ENCODE measurements around the gene HIVEP1. TPM values are rescaled to one million over a fixed set of nuclear protein-coding genes. Genes with fewer than 3 reads are reported as not detected.
"Not testable (repeated sequence)": the region's sequence is repeated elsewhere in the genome, so short reads cannot be mapped to it uniquely, and the experiment has no call there.

HIVEP1 gene
- total RNA-seq, 1 donor: 20.3 TPM

DNA sequence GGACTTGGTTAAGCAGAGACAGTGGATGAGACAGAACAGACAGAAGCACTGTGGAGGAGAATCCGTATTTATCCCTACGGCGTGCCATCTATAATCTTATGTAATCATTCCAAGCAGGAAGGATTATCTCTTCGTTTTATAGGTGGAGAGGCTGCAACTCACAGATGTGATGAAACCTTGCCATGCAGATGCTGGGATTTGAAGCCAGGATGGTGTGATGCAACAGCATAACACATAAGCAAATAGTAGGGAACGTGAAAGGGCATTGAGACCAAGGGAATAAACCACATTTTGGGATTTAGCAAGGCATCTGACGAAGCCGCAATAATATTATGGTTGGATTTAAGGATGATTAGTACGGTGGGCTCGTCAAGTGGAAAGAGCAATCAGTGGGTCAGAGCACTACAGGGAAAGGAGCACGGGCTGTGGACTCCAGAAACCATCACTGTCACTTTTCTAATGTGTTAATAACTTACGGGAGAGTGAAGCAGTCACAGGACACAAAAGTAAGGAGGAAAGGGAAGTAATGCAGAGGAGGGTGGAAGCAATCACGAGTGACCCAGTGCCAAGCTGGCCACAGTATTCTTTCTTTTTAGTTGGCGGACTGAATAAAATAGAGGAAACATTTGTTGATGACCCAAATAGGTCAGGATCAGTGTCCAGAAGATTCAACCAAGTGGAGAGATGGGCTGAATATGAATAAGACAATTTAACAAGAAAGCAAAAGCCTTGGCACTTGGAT, 158.4 kb downstream of the HIVEP1 start:
- TF ChIP-seq, protein P1, sequence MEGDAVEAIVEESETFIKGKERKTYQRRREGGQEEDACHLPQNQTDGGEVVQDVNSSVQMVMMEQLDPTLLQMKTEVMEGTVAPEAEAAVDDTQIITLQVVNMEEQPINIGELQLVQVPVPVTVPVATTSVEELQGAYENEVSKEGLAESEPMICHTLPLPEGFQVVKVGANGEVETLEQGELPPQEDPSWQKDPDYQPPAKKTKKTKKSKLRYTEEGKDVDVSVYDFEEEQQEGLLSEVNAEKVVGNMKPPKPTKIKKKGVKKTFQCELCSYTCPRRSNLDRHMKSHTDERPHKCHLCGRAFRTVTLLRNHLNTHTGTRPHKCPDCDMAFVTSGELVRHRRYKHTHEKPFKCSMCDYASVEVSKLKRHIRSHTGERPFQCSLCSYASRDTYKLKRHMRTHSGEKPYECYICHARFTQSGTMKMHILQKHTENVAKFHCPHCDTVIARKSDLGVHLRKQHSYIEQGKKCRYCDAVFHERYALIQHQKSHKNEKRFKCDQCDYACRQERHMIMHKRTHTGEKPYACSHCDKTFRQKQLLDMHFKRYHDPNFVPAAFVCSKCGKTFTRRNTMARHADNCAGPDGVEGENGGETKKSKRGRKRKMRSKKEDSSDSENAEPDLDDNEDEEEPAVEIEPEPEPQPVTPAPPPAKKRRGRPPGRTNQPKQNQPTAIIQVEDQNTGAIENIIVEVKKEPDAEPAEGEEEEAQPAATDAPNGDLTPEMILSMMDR (IDR thresholded peaks at IDR 0.05; ENCODE audit: insufficient read depth, low read depth, low read length): no peak
- peak; percentile 98 for DNase-seq (ENCODE audit: low read depth)
- H3K4me3 ChIP-seq (ENCODE audit: low read depth, low read length): no peak overlapping the region

DNA sequence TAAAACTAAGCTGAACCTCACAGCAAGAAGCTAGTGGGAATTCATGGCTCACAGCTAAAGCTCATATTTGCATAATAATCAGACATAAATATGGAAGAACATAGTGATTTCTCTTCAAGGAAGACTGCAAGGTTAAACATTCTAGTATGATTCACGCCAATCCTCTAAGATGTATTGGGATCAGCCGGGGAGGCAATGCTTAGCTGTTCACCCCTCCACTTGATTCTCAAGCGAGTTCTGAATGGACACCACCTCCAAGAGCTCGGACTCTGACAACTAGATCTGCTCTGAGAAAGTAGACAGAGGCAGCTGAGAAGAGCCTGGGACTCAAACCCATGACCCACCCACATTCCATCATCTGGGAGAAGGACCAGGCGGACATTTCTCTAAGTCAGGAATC, 159.6 kb downstream of the HIVEP1 start:
- DNase-seq (ENCODE audit: low read depth): no peak
- no peak overlapping the region for H3K4me3 ChIP-seq (ENCODE audit: low read depth, low read length)
- TF ChIP-seq, protein P1 (IDR thresholded peaks at IDR 0.05; ENCODE audit: insufficient read depth, low read depth, low read length): no peak

DNA sequence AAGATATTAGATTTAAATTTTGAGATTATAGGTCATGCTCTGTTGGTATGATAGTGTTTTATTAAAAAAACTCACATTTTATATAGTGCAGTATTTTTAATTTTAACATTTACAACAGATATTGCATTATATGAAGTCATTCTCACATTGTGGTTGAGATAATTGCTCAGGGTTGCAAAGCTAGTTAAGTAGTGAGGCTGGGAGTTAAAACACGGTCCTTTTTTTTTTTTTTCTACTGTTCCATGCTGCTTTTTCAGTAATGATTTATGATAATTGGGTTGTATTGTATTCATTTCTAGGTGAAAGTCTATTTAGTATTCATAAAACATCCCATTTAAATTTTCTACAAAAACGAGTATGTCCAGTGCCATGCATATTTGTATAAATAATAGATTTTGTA, 160.5 kb downstream of the HIVEP1 start:
- TF ChIP-seq, protein P1 (IDR thresholded peaks at IDR 0.05; ENCODE audit: insufficient read depth, low read depth, low read length): no peak
- DNase-seq (ENCODE audit: low read depth): no peak
- H3K4me3 ChIP-seq (ENCODE audit: low read depth, low read length): no peak overlapping the region

DNA sequence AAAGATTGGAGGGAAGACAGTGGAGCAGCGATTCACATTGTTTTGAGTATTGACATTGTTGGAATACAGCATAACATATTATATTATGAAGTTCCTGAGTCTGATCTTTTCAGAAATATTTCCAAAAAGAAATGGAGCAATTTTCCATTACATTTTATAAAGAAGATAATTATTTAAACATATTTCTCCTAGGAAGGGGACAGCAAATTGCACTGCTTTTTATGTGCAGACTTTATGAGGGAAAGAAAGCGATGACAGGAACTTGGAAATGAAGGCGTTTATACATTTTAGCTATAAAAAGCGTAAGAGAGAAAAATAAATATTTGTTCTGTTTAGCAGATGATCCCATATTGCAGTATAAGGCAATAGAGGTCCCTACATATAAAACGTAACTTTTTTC, 161.1 kb downstream of the HIVEP1 start:
- no peak for DNase-seq (ENCODE audit: low read depth)
- TF ChIP-seq, protein P1 (IDR thresholded peaks at IDR 0.05; ENCODE audit: insufficient read depth, low read depth, low read length): no peak
- no peak overlapping the region for H3K4me3 ChIP-seq (ENCODE audit: low read depth, low read length)

DNA sequence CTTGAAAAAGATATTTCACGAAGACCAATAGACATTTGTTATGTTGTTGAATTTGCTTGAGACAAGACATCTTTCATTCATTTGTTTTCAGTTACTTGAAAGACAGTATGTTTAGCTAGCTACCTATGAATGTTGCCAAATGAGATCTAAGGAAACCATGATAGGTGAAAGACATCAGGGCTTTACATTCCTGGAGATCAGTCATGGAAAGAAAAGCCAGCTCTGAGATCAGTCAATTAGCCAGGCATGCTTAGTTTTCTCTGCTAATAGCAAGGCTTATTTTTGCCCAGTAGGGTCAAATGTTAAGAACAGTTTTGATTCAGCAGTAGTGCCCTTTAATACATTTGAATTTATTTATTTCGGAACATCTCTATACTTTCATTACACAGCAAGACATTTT, 161.5 kb downstream of the HIVEP1 start:
- DNase-seq (ENCODE audit: low read depth): no peak
- TF ChIP-seq, protein P1 (IDR thresholded peaks at IDR 0.05; ENCODE audit: insufficient read depth, low read depth, low read length): no peak
- H3K4me3 ChIP-seq (ENCODE audit: low read depth, low read length): no peak overlapping the region

DNA sequence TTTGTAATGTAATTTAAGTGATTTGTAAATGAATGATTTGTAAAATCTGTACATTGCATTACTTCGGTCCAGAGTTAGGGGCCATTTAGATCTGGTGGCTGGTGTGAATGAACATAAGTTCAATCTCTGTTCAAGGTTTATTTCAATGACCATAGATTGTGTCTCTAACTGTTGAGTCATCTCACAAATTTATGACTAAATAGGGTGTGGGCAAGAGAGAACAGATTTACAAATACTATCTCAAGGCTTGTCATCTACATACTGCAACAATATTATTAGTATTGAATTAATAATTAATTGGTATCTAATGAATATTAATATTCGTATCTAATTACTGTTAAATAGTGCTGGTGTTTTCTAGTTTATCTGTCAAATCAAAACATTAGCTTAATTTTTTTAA, 162.8 kb downstream of the HIVEP1 start:
- TF ChIP-seq, protein P1 (IDR thresholded peaks at IDR 0.05; ENCODE audit: insufficient read depth, low read depth, low read length): no peak
- no peak for DNase-seq (ENCODE audit: low read depth)
- no peak overlapping the region for H3K4me3 ChIP-seq (ENCODE audit: low read depth, low read length)

DNA sequence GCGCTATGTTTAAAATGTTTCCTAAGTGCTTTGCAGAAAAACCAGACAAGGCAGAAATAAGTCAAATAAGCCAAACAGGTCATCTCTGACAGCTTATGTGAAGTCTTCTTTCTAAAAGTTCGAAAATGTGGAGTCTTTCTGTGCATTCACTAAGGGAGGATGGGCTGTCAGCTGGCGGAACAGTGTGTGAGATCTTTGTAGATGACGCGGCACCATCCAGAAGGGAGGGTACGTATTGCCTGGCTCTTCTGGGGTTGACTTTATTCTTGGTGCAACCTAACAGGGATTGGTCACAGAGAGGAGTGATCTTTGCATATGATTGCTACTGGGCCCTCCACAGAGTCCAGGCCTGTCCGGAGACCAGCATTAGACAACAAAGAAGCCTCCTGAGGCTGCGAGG, 163.5 kb downstream of the HIVEP1 start:
- no peak for DNase-seq (ENCODE audit: low read depth)
- no peak overlapping the region for H3K4me3 ChIP-seq (ENCODE audit: low read depth, low read length)
- TF ChIP-seq, protein P1 (IDR thresholded peaks at IDR 0.05; ENCODE audit: insufficient read depth, low read depth, low read length): no peak

DNA sequence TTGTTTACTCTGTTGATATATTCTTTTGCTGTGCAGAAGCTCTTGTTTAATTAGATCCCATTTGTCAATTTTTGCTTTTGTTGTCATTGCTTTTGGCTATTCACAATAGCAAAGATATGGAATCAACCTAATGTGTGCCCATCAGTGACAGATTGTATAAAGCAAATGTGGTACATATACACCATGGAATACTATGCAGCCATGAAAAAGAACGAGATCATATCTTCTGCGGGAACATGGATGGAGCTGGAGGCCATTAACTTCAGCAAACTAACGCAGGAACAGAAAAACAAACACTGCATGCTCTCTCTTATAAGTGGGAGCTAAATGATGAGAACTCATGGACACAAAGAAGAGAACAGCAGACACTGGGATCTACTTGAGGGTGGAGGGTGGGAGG, 164.7 kb downstream of the HIVEP1 start:
- H3K4me3 ChIP-seq (ENCODE audit: low read depth, low read length); DNase-seq (ENCODE audit: low read depth): not testable (repeated sequence)
